ENCODE measurements around the gene SHANK1.

Gene SHANK1

GRCh38 chr19:50711805-50712204 is 7.8 kb downstream of the SHANK1 start:
- no peak for DNase-seq (ENCODE audit: low read depth in 3 of 3)

GRCh38 chr19:50711196-50711595 is 8.4 kb downstream of the SHANK1 start:
- no peak for DNase-seq (ENCODE audit: low read depth in 3 of 3)

- no peak for DNase-seq (ENCODE audit: low read depth in 3 of 3)
Measured at GRCh38 chr19:50710612-50711011, 9.0 kb downstream of the SHANK1 start.

GRCh38 chr19:50710094-50710493 is 9.5 kb downstream of the SHANK1 start:
- no peak for DNase-seq (ENCODE audit: low read depth in 3 of 3)

GRCh38 chr19:50708179-50708879 is 11.3 kb downstream of the SHANK1 start:
- no peak for DNase-seq (ENCODE audit: low read depth in 3 of 3)

GRCh38 chr19:50706387-50706786 is 13.2 kb downstream of the SHANK1 start:
- no peak for DNase-seq (ENCODE audit: low read depth in 3 of 3)

GRCh38 chr19:50705422-50706019 is 14.1 kb downstream of the SHANK1 start:
- peak in 2 of 3 donors; percentile 13 to 19 for DNase-seq (ENCODE audit: low read depth in 3 of 3)

- DNase-seq (ENCODE audit: low read depth in 3 of 3): no peak
Measured at GRCh38 chr19:50703915-50704796, 15.4 kb downstream of the SHANK1 start.

- no peak for DNase-seq (ENCODE audit: low read depth in 3 of 3)
Measured at GRCh38 chr19:50702871-50703829, 16.5 kb downstream of the SHANK1 start.

- DNase-seq (ENCODE audit: low read depth in 3 of 3): no peak
Measured at GRCh38 chr19:50702158-50702870, 17.3 kb downstream of the SHANK1 start.

- no peak for DNase-seq (ENCODE audit: low read depth in 3 of 3)
Measured at GRCh38 chr19:50701367-50701985, 18.1 kb downstream of the SHANK1 start.

GRCh38 chr19:50697414-50698124 is 22.0 kb downstream of the SHANK1 start:
- DNase-seq (ENCODE audit: low read depth in 3 of 3): no peak

GRCh38 chr19:50696094-50696483 is 23.5 kb downstream of the SHANK1 start:
- DNase-seq (ENCODE audit: low read depth in 3 of 3): no peak

- no peak for DNase-seq (ENCODE audit: low read depth in 3 of 3)
Measured at GRCh38 chr19:50695251-50696093, 24.1 kb downstream of the SHANK1 start.

GRCh38 chr19:50694815-50695145 is 24.8 kb downstream of the SHANK1 start:
- DNase-seq (ENCODE audit: low read depth in 3 of 3): no peak

GRCh38 chr19:50693064-50693975 is 26.3 kb downstream of the SHANK1 start:
- no peak for DNase-seq (ENCODE audit: low read depth in 3 of 3)

- DNase-seq (ENCODE audit: low read depth in 3 of 3): no peak
Measured at GRCh38 chr19:50690439-50690838, 29.2 kb downstream of the SHANK1 start.

- no peak for DNase-seq (ENCODE audit: low read depth in 3 of 3)
Measured at GRCh38 chr19:50688766-50689165, 30.8 kb downstream of the SHANK1 start.
